Measurements from ENCODE around the gene CKM. TPM values are rescaled to one million over a fixed set of nuclear protein-coding genes. Genes with fewer than 3 reads are reported as not detected.

Gene CKM
- total RNA-seq, 2 donors from 2014 or later, result 2.7 to 3.7 TPM

GRCh38 chr19:45355402-45355801 lies 32.7 kb upstream of the CKM start:
- H3K4me3 Mint-ChIP-seq, result no peak overlapping the region
- no peak overlapping the region for H3K9ac ChIP-seq (ENCODE audit: extremely low read depth, low read length, poor library complexity, severe bottlenecking)
- no peaks in the 10 kb centered on the region for H3K27me3 ChIP-seq (ENCODE audit: control insufficient read depth, insufficient read depth, low read length, poor library complexity, severe bottlenecking)
- 95 to 98% methylated on average over 6 to 9 of the region's 9 CpGs for WGBS, 2 experiments (ENCODE audit: insufficient coverage in 1 of 2, insufficient read length in 1 of 2)
- no peak for TF ChIP-seq CTCF (conservative IDR thresholded peaks at IDR 0.05)
- H3K27me3 Mint-ChIP-seq (ENCODE audit: insufficient read depth), result no peaks in the 10 kb centered on the region
- no peaks in the 10 kb centered on the region for H3K9me3 Mint-ChIP-seq
- no peak overlapping the region for H3K27ac ChIP-seq (ENCODE audit: low read depth, low read length)
- DNase-seq, result no peak
- peaks cover 71% of the 10 kb centered on the region for H3K36me3 Mint-ChIP-seq (ENCODE audit: low read depth)
- no peak overlapping the region for H3K4me3 ChIP-seq (ENCODE audit: low read length)
- peaks cover 69% of the 10 kb centered on the region for H3K36me3 ChIP-seq (ENCODE audit: control insufficient read depth, insufficient read depth, low read length)
- H3K4me1 Mint-ChIP-seq, result no peaks in the 10 kb centered on the region
- peaks cover 8% of the 10 kb centered on the region for H3K9me3 ChIP-seq (ENCODE audit: control insufficient read depth, low read length)
- H3K27ac Mint-ChIP-seq, result no peak overlapping the region
- no peaks in the 10 kb centered on the region for H3K4me1 ChIP-seq (ENCODE audit: control insufficient read depth, insufficient read depth, low read length)

GRCh38 chr19:45354241-45354842 lies 31.7 kb upstream of the CKM start:
- TF ChIP-seq CTCF (conservative IDR thresholded peaks at IDR 0.05), result no peak
- H3K36me3 Mint-ChIP-seq (ENCODE audit: low read depth), result peaks cover 72% of the 10 kb centered on the region
- Histone ChIP-seq H3K4me1 (ENCODE audit: control insufficient read depth, insufficient read depth, low read length) (no peaks in the 10 kb centered on the region), H3K27ac (ENCODE audit: low read depth, low read length) (no peak overlapping the region), H3K27me3 (ENCODE audit: control insufficient read depth, insufficient read depth, low read length, poor library complexity, severe bottlenecking) (no peaks in the 10 kb centered on the region), H3K9ac (ENCODE audit: extremely low read depth, low read length, poor library complexity, severe bottlenecking) (no peak overlapping the region), H3K36me3 (ENCODE audit: control insufficient read depth, insufficient read depth, low read length) (peaks cover 70% of the 10 kb centered on the region), H3K9me3 (ENCODE audit: control insufficient read depth, low read length) (peaks cover 8% of the 10 kb centered on the region), H3K4me3 (ENCODE audit: low read length) (no peak overlapping the region)
- no peak overlapping the region for H3K27ac Mint-ChIP-seq
- WGBS, 2 experiments (ENCODE audit: insufficient coverage in 1 of 2, insufficient read length in 1 of 2), result 94 to 96% methylated on average over 7 to 11 of the region's 11 CpGs
- no peak for DNase-seq
- no peaks in the 10 kb centered on the region for H3K9me3 Mint-ChIP-seq
- no peak overlapping the region for H3K4me3 Mint-ChIP-seq
- H3K27me3 Mint-ChIP-seq (ENCODE audit: insufficient read depth), result no peaks in the 10 kb centered on the region
- no peaks in the 10 kb centered on the region for H3K4me1 Mint-ChIP-seq

- H3K27me3 Mint-ChIP-seq (ENCODE audit: insufficient read depth), result no peaks in the 10 kb centered on the region
- Histone ChIP-seq H3K27me3 (ENCODE audit: control insufficient read depth, insufficient read depth, low read length, poor library complexity, severe bottlenecking) (no peaks in the 10 kb centered on the region), H3K9me3 (ENCODE audit: control insufficient read depth, low read length) (peaks cover 8% of the 10 kb centered on the region), H3K4me1 (ENCODE audit: control insufficient read depth, insufficient read depth, low read length) (no peaks in the 10 kb centered on the region), H3K9ac (ENCODE audit: extremely low read depth, low read length, poor library complexity, severe bottlenecking) (no peak overlapping the region), H3K36me3 (ENCODE audit: control insufficient read depth, insufficient read depth, low read length) (peaks cover 64% of the 10 kb centered on the region), H3K27ac (ENCODE audit: low read depth, low read length) (no peak overlapping the region), H3K4me3 (ENCODE audit: low read length) (no peak overlapping the region)
- no peak for TF ChIP-seq CTCF (conservative IDR thresholded peaks at IDR 0.05)
- H3K36me3 Mint-ChIP-seq (ENCODE audit: low read depth), result peaks cover 66% of the 10 kb centered on the region
- 96 to 100% methylated on average over 12 to 19 of the region's 20 CpGs for WGBS, 2 experiments (ENCODE audit: insufficient coverage in 1 of 2, insufficient read length in 1 of 2)
- DNase-seq, result no peak
- no peaks in the 10 kb centered on the region for H3K9me3 Mint-ChIP-seq
- no peaks in the 10 kb centered on the region for H3K4me1 Mint-ChIP-seq
- H3K4me3 Mint-ChIP-seq, result no peak overlapping the region
- H3K27ac Mint-ChIP-seq, result no peak overlapping the region
Measured at GRCh38 chr19:45352914-45353796, 30.5 kb upstream of the CKM start.
